HepG2 (cell line): ENCODE data around the gene ETFDH. TPM values are rescaled to one million over a fixed set of nuclear protein-coding genes. Genes with fewer than 3 reads are reported as not detected.

Experiments
- ARHGAP35 ChIP-seq: sonication (generic); formaldehyde crosslinking; IDR thresholded peaks from 2 replicates; pipeline ENCODE4 v1.9.0; 2022; ENCODE audit warnings: mild to moderate bottlenecking, inconsistent platforms, moderate library complexity, missing genetic modification reagents, borderline replicate concordance
- CENPBD1 ChIP-seq: sonication (generic); formaldehyde crosslinking; IDR thresholded peaks from 2 replicates; pipeline ENCODE4 v1.8.0; 2022; ENCODE audit warnings: missing genetic modification reagents, low read depth, mild to moderate bottlenecking, borderline replicate concordance
- FOXK2 ChIP-seq: fragments of 450-650 bp; IDR thresholded peaks from 2 replicates; pipeline ENCODE4 v1.6.1; 2016
- GABPA ChIP-seq, 2 experiments: IDR thresholded peaks; 2 replicates each; pipeline ENCODE4 v1.6.1; 2011 to 2016; ENCODE audit warnings: low read depth in 2 of 2, low read length in 1 of 2, missing biosample characterization in 1 of 2, missing genetic modification characterization in 1 of 2
- GFI1 ChIP-seq: sonication (generic); formaldehyde crosslinking; IDR thresholded peaks from 2 replicates; pipeline ENCODE4 v1.5.0; 2020; ENCODE audit warnings: missing genetic modification reagents, mild to moderate bottlenecking, borderline replicate concordance
- IRF1 ChIP-seq: sonication (generic); formaldehyde crosslinking; IDR thresholded peaks from 2 replicates; pipeline ENCODE4 v1.4.0; 2020; ENCODE audit warnings: low read depth, mild to moderate bottlenecking, missing genetic modification reagents
- MAFF ChIP-seq: IDR thresholded peaks from 2 replicates; pipeline ENCODE4 v1.6.1; 2011; ENCODE audit warnings: low read depth, low read length, improper control_type of control experiment
- MEIS2 ChIP-seq: sonication (generic); formaldehyde crosslinking; IDR thresholded peaks from 2 replicates; pipeline ENCODE4 v1.9.0; 2021; ENCODE audit warnings: mild to moderate bottlenecking, missing genetic modification reagents
- NAIF1 ChIP-seq: sonication (generic); formaldehyde crosslinking; IDR thresholded peaks from 2 replicates; pipeline ENCODE4 v1.5.0; 2020; ENCODE audit warnings: mild to moderate bottlenecking, missing genetic modification reagents, borderline replicate concordance
- NRL ChIP-seq: sonication (generic); formaldehyde crosslinking; IDR thresholded peaks from 2 replicates; pipeline ENCODE4 v1.5.0; 2020; ENCODE audit warnings: missing genetic modification reagents, mild to moderate bottlenecking, moderate library complexity, borderline replicate concordance
- POLR2G ChIP-seq: fragments of 200-400 bp; formaldehyde crosslinking; IDR thresholded peaks from 2 replicates; pipeline ENCODE4 v1.6.1; 2018; ENCODE audit warnings: mild to moderate bottlenecking, low read depth, low read length, moderate library complexity
- RFXAP ChIP-seq: sonication (generic); formaldehyde crosslinking; IDR thresholded peaks from 2 replicates; pipeline ENCODE4 v1.4.0; 2020; ENCODE audit warnings: missing genetic modification reagents, borderline replicate concordance
- THAP7 ChIP-seq: sonication (generic); formaldehyde crosslinking; IDR thresholded peaks from 2 replicates; pipeline ENCODE4 v1.8.1; 2023; ENCODE audit warnings: mild to moderate bottlenecking, missing genetic modification reagents
- THAP8 ChIP-seq: sonication (generic); formaldehyde crosslinking; IDR thresholded peaks from 2 replicates; pipeline ENCODE4 v1.5.1; 2020; ENCODE audit warnings: missing genetic modification reagents, mild to moderate bottlenecking, borderline replicate concordance
- TOE1 ChIP-seq: sonication (generic); formaldehyde crosslinking; IDR thresholded peaks from 2 replicates; pipeline ENCODE4 v1.4.0; 2020; ENCODE audit warnings: mild to moderate bottlenecking, missing genetic modification reagents
- ZC3H13 ChIP-seq: sonication (generic); formaldehyde crosslinking; IDR thresholded peaks from 2 replicates; pipeline ENCODE4 v1.8.1; 2023; ENCODE audit warnings: mild to moderate bottlenecking, missing genetic modification reagents, moderate library complexity
- ZNF296 ChIP-seq: sonication (generic); formaldehyde crosslinking; conservative IDR thresholded peaks from 2 replicates; pipeline ENCODE4 v1.5.0; 2020; ENCODE audit warnings: mild to moderate bottlenecking, missing genetic modification reagents
- ZNF354B ChIP-seq: sonication (generic); formaldehyde crosslinking; IDR thresholded peaks from 2 replicates; pipeline ENCODE4 v1.8.0; 2022; ENCODE audit warnings: mild to moderate bottlenecking, missing genetic modification reagents
- ZNF609 ChIP-seq: sonication (generic); formaldehyde crosslinking; IDR thresholded peaks from 2 replicates; pipeline ENCODE4 v1.4.0; 2020; ENCODE audit warnings: mild to moderate bottlenecking, missing genetic modification reagents, borderline replicate concordance
- ZNF891 ChIP-seq: sonication (generic); formaldehyde crosslinking; IDR thresholded peaks from 2 replicates; pipeline ENCODE4 v1.5.0; 2020; ENCODE audit warnings: mild to moderate bottlenecking, missing genetic modification reagents
- polyA plus RNA-seq, 8 experiments: library from polyadenylated mRNA; depleted of rRNA in 3 of 8; stranded (reverse) in 7 of 8; unstranded in 1 of 8; fragments of >200 nt; fragmentation: Illumina TruSeq in 4 of 8; extraction: Trizol in 4 of 8; gene quantifications; 2 replicates each; pipeline versions ENCODE4 v1.2.1 to v1.2.3, GENCODE V29; 2011 to 2016; ENCODE audit warnings: low read depth in 4 of 8, missing spikeins in 1 of 8, mixed read lengths in 1 of 8; ENCODE audit not compliant: insufficient read depth in 1 of 8
- total RNA-seq, 5 experiments: library from RNA; depleted of rRNA; stranded (reverse); fragments of >200 nt; fragmentation: Illumina TruSeq; extraction: Trizol; gene quantifications; 2 replicates each; pipeline ENCODE4 v1.2.3, GENCODE V29; 2016; ENCODE audit warnings: low read depth in 1 of 5

The ETFDH gene
- total and polyA plus RNA-seq, 2 of the 13 experiments (the other 11 are each of a cell fraction or from before 2014, with no cell fraction given), result 14.7 to 17.8 TPM

GRCh38 chr4:158671915-158672806, at the start of gene ETFDH (continued):
- TF ChIP-seq ZNF296 (CRISPR knock-in tag), result 0 out of 2 replicates have a peak, but pooled peaks have one; percentile 63
- peak; percentile 81; the same call in 1 of the 2 replicates for TF ChIP-seq FOXK2
- 0 out of 2 replicates have a peak, but pooled peaks have one; percentile 56 for TF ChIP-seq NAIF1 (CRISPR knock-in tag)
- TF ChIP-seq ZC3H13 (CRISPR knock-in tag), result peak; percentile 46; the same call in 1 of the 2 replicates
- TF ChIP-seq MAFF, result no peak
- peak; percentile 76; the same call in 1 of the 2 replicates for TF ChIP-seq GFI1 (CRISPR knock-in tag)
- TF ChIP-seq GABPA (IDR thresholded peaks at IDR 0.05; ENCODE audit: low read depth, low read length), result peak; percentile 54; the same call in 1 of the 2 replicates
- TF ChIP-seq GABPA (CRISPR knock-in tag; IDR thresholded peaks at IDR 0.05; ENCODE audit: low read depth), result peak; percentile 89
- TF ChIP-seq MEIS2 (CRISPR knock-in tag), result peak; percentile 79; the same call in 1 of the 2 replicates
- TF ChIP-seq THAP7 (CRISPR knock-in tag), result no peak
- TF ChIP-seq NRL (CRISPR knock-in tag), result no peak
- peak; percentile 95 for TF ChIP-seq RFXAP (CRISPR knock-in tag)
- peak; percentile 60; the same call in 1 of the 2 replicates for TF ChIP-seq ZNF609 (CRISPR knock-in tag)
- no peak for TF ChIP-seq CENPBD1 (CRISPR knock-in tag)
- no peak; the same call in 1 of the 2 replicates for TF ChIP-seq POLR2G
- peak; percentile 51; the same call in 1 of the 2 replicates for TF ChIP-seq TOE1 (CRISPR knock-in tag)
- 0 out of 2 replicates have a peak, but pooled peaks have one; percentile 34 for TF ChIP-seq ARHGAP35 (CRISPR knock-in tag)
- TF ChIP-seq THAP8, result no peak
- TF ChIP-seq IRF1 (CRISPR knock-in tag), result no peak
- peak; percentile 80 for TF ChIP-seq ZNF891 (CRISPR knock-in tag)
- TF ChIP-seq ZNF354B (CRISPR knock-in tag), result no peak
